ENCODE results near the gene STARD13.

STARD13 gene

GRCh38 chr13:33058776-33059327 lies 226.7 kb downstream of the STARD13 start:
- H3K27ac ChIP-seq (replicated peaks): no peak overlapping the region
- H3K27me3 ChIP-seq (ENCODE audit: insufficient read depth, poor library complexity, severe bottlenecking): no peaks in the 10 kb centered on the region
- H3K4me3 ChIP-seq (replicated peaks; ENCODE audit: insufficient read depth, low read length): no peak overlapping the region
- no peak for DNase-seq (ENCODE audit: low read depth in 1 of 2, low spot score in 1 of 2)
- TF ChIP-seq SPI1 (IDR thresholded peaks at IDR 0.05; ENCODE audit: borderline replicate concordance, low read depth) (no peak), POLR2AphosphoS5 (IDR thresholded peaks at IDR 0.05; ENCODE audit: low read depth) (no peak), CTCF (IDR thresholded peaks at IDR 0.05; ENCODE audit: insufficient read depth, low read length) (no peak), GABPA (IDR thresholded peaks at IDR 0.05; ENCODE audit: low read depth) (no peak), REST (IDR thresholded peaks at IDR 0.05; ENCODE audit: insufficient replicate concordance, low read depth) (no peak)

GRCh38 chr13:33057019-33057780 lies 228.4 kb downstream of the STARD13 start:
- no peaks in the 10 kb centered on the region for H3K27me3 ChIP-seq (ENCODE audit: insufficient read depth, poor library complexity, severe bottlenecking)
- H3K4me3 ChIP-seq (replicated peaks; ENCODE audit: insufficient read depth, low read length): no peak overlapping the region
- no peak overlapping the region for H3K27ac ChIP-seq (replicated peaks)
- TF ChIP-seq CTCF (IDR thresholded peaks at IDR 0.05; ENCODE audit: insufficient read depth, low read length) (peak; percentile 20), REST (IDR thresholded peaks at IDR 0.05; ENCODE audit: insufficient replicate concordance, low read depth) (no peak)
- no peak for DNase-seq (ENCODE audit: low read depth in 1 of 2, low spot score in 1 of 2)

GRCh38 chr13:33053397-33054066 lies 232.0 kb downstream of the STARD13 start:
- Histone ChIP-seq H3K4me3 (replicated peaks; ENCODE audit: insufficient read depth, low read length) (no peak overlapping the region), H3K27me3 (ENCODE audit: insufficient read depth, poor library complexity, severe bottlenecking) (no peaks in the 10 kb centered on the region)
- DNase-seq (ENCODE audit: low read depth in 1 of 2, low spot score in 1 of 2): no peak

More at GRCh38 chr13:33053397-33054066, 232.0 kb downstream of the STARD13 start:
- TF ChIP-seq SPI1 (IDR thresholded peaks at IDR 0.05; ENCODE audit: borderline replicate concordance, low read depth) (no peak), CTCF (IDR thresholded peaks at IDR 0.05; ENCODE audit: insufficient read depth, low read length) (no peak), POLR2AphosphoS5 (IDR thresholded peaks at IDR 0.05; ENCODE audit: low read depth) (no peak), GABPA (IDR thresholded peaks at IDR 0.05; ENCODE audit: low read depth) (no peak), REST (IDR thresholded peaks at IDR 0.05; ENCODE audit: insufficient replicate concordance, low read depth) (no peak)
- H3K27ac ChIP-seq (replicated peaks): no peak overlapping the region
